WTC11 (cell line): ENCODE measurements around the gene PRX. TPM values are rescaled to one million over a fixed set of nuclear protein-coding genes. Genes with fewer than 3 reads are reported as not detected.

ENCODE experiments used
- FOXJ3 ChIP-seq: sonication (generic); formaldehyde crosslinking; IDR thresholded peaks from 2 replicates; pipeline ENCODE4 v1.9.0; 2021; ENCODE audit warnings: missing genetic modification reagents, mild to moderate bottlenecking, borderline replicate concordance
- FOXK1 ChIP-seq: sonication (generic); formaldehyde crosslinking; IDR thresholded peaks from 2 replicates; pipeline ENCODE4 v1.8.0; 2022; ENCODE audit warnings: mild to moderate bottlenecking, moderate library complexity, missing genetic modification reagents
- GABPB1 ChIP-seq: sonication (generic); formaldehyde crosslinking; IDR thresholded peaks from 2 replicates; pipeline ENCODE4 v1.8.1; 2023; ENCODE audit warnings: mild to moderate bottlenecking, missing genetic modification reagents
- GRHL2 ChIP-seq: fragments of 250-450 bp; sonication (Bioruptor Pico); IDR thresholded peaks from 2 replicates; pipeline ENCODE4 v1.8.0; 2022; ENCODE audit warnings: mild to moderate bottlenecking, moderate library complexity; ENCODE audit not compliant: insufficient replicate concordance, severe bottlenecking
- HMGA2 ChIP-seq: fragments of 250-450 bp; sonication (Bioruptor Pico); IDR thresholded peaks from 2 replicates; pipeline ENCODE4 v1.4.0; 2021; ENCODE audit warnings: mild to moderate bottlenecking, moderate library complexity
- JUN ChIP-seq: sonication (generic); formaldehyde crosslinking; IDR thresholded peaks from 2 replicates; pipeline ENCODE4 v1.8.0; 2023; ENCODE audit warnings: mild to moderate bottlenecking, missing genetic modification reagents
- MYBL2 ChIP-seq: sonication (generic); formaldehyde crosslinking; IDR thresholded peaks from 2 replicates; pipeline ENCODE4 v1.8.1; 2023; ENCODE audit warnings: mild to moderate bottlenecking, moderate library complexity, missing genetic modification reagents
- NR3C1 ChIP-seq: sonication (generic); formaldehyde crosslinking; conservative IDR thresholded peaks from 2 replicates; pipeline ENCODE4 v1.8.1; 2023; ENCODE audit warnings: low read depth, mild to moderate bottlenecking, missing genetic modification reagents
- PRRX2 ChIP-seq: fragments of 250-450 bp; sonication (Bioruptor Pico); IDR thresholded peaks from 2 replicates; pipeline ENCODE4 v1.8.0; 2021; ENCODE audit warnings: mild to moderate bottlenecking
- RELA ChIP-seq: sonication (generic); formaldehyde crosslinking; IDR thresholded peaks from 2 replicates; pipeline ENCODE4 v1.8.1; 2022; ENCODE audit warnings: missing genetic modification reagents, mild to moderate bottlenecking, borderline replicate concordance
- SP1 ChIP-seq: sonication (generic); formaldehyde crosslinking; conservative IDR thresholded peaks from 2 replicates; pipeline ENCODE4 v1.8.1; 2022; ENCODE audit warnings: missing genetic modification reagents
- total RNA-seq: library from RNA; stranded (reverse); gene quantifications from 3 replicates; pipeline ENCODE4 v1.2.3, GENCODE V29; 2021
- TF ChIP-seq, protein P1 (sequence below): sonication (generic); formaldehyde crosslinking; IDR thresholded peaks from 2 replicates; pipeline ENCODE4 v1.8.1; 2023; ENCODE audit warnings: mild to moderate bottlenecking, missing genetic modification reagents, moderate library complexity
- TF ChIP-seq, protein P2 (sequence below): fragments of 250-450 bp; sonication (Bioruptor Pico); IDR thresholded peaks from 2 replicates; pipeline ENCODE4 v1.9.0; 2021; ENCODE audit warnings: mild to moderate bottlenecking
- TF ChIP-seq, protein P3 (sequence below): sonication (generic); formaldehyde crosslinking; IDR thresholded peaks from 2 replicates; pipeline ENCODE4 v1.8.1; 2022; ENCODE audit warnings: mild to moderate bottlenecking, moderate library complexity, missing genetic modification reagents
- TF ChIP-seq, protein P4 (sequence below): sonication (generic); formaldehyde crosslinking; IDR thresholded peaks from 2 replicates; pipeline ENCODE4 v1.8.1; 2023; ENCODE audit warnings: mild to moderate bottlenecking, missing genetic modification reagents
- TF ChIP-seq, protein P5 (sequence below): sonication (generic); formaldehyde crosslinking; conservative IDR thresholded peaks from 2 replicates; pipeline ENCODE4 v1.8.1; 2023; ENCODE audit warnings: mild to moderate bottlenecking, low read depth, missing genetic modification reagents, moderate library complexity
- TF ChIP-seq, protein P6 (sequence below): fragments of 250-450 bp; sonication (Bioruptor Pico); IDR thresholded peaks from 2 replicates; pipeline ENCODE4 v1.9.0; 2021; ENCODE audit warnings: moderate library complexity, mild to moderate bottlenecking, inconsistent platforms, borderline replicate concordance
- TF ChIP-seq, protein P7 (sequence below): fragments of 250-450 bp; sonication (Bioruptor Pico); IDR thresholded peaks from 2 replicates; pipeline ENCODE4 v2.1.2; 2022; ENCODE audit warnings: mild to moderate bottlenecking, moderate library complexity
- TF ChIP-seq, protein P8 (sequence below): sonication (generic); formaldehyde crosslinking; IDR thresholded peaks from 2 replicates; pipeline ENCODE4 v1.8.0; 2023; ENCODE audit warnings: missing genetic modification reagents, mild to moderate bottlenecking, borderline replicate concordance

Gene PRX
- total RNA-seq, 1 experiment from 2014 or later = 8.4 TPM

DNA sequence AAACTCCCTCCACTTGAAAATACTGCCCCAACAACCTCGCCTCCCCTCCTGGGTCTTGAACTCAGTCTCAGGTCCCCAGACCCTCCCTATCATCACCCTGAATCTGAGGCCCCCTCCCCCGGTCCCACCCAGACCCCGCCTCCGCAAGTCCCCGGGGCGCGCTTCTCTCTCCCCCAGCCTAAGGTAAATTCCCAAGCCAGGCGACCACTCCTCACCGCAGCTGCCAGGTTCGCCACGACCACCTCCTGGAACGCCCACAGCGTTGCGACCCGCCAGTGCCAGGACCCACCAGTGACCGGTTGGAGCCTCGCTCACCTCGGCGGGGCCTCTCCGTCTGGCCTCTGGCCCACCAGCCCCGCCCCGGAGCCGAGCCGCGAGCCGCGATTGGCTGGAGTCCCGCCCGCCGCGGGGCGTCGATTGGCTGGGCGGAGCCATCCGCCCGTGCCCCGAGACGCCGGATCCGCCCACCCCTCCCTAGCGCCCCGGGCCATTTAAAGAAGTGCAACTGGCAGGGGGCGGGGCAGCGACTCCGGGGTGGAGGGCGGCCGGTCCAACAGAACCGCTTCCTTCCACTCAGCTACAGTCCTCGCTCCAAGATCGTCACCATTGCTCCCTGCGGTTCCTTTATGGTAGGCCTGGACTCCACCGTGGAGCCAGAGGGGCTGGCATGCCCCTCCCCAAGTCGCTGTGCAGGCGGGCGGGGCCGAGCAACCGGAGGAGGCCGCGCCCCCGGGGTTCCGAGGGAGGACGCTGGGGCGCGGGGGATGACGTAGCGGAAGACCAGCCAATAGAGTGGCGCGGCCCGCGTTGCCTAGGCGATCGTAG, 31.0 kb upstream of the PRX start, which contains the start of gene SERTAD3 (continued):
- TF ChIP-seq, protein P1, sequence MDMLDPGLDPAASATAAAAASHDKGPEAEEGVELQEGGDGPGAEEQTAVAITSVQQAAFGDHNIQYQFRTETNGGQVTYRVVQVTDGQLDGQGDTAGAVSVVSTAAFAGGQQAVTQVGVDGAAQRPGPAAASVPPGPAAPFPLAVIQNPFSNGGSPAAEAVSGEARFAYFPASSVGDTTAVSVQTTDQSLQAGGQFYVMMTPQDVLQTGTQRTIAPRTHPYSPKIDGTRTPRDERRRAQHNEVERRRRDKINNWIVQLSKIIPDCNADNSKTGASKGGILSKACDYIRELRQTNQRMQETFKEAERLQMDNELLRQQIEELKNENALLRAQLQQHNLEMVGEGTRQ (CRISPR knock-in tag) = peak; percentile 45
- TF ChIP-seq, protein P2, sequence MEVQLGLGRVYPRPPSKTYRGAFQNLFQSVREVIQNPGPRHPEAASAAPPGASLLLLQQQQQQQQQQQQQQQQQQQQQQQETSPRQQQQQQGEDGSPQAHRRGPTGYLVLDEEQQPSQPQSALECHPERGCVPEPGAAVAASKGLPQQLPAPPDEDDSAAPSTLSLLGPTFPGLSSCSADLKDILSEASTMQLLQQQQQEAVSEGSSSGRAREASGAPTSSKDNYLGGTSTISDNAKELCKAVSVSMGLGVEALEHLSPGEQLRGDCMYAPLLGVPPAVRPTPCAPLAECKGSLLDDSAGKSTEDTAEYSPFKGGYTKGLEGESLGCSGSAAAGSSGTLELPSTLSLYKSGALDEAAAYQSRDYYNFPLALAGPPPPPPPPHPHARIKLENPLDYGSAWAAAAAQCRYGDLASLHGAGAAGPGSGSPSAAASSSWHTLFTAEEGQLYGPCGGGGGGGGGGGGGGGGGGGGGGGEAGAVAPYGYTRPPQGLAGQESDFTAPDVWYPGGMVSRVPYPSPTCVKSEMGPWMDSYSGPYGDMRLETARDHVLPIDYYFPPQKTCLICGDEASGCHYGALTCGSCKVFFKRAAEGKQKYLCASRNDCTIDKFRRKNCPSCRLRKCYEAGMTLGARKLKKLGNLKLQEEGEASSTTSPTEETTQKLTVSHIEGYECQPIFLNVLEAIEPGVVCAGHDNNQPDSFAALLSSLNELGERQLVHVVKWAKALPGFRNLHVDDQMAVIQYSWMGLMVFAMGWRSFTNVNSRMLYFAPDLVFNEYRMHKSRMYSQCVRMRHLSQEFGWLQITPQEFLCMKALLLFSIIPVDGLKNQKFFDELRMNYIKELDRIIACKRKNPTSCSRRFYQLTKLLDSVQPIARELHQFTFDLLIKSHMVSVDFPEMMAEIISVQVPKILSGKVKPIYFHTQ = no peak
- TF ChIP-seq HMGA2 (no peak), RELA (CRISPR knock-in tag) (no peak), NR3C1 (no peak), FOXK1 (peak; percentile 49; the same call in 1 of the 2 replicates), GABPB1 (CRISPR knock-in tag) (no peak), PRRX2 (no peak), JUN (CRISPR knock-in tag) (no peak), SP1 (peak; percentile 70; the same call in 1 of the 2 replicates), GRHL2 (no peak), FOXJ3 (CRISPR knock-in tag) (no peak), MYBL2 (CRISPR knock-in tag) (peak; percentile 87; the same call in 1 of the 2 replicates)
- TF ChIP-seq, protein P3, sequence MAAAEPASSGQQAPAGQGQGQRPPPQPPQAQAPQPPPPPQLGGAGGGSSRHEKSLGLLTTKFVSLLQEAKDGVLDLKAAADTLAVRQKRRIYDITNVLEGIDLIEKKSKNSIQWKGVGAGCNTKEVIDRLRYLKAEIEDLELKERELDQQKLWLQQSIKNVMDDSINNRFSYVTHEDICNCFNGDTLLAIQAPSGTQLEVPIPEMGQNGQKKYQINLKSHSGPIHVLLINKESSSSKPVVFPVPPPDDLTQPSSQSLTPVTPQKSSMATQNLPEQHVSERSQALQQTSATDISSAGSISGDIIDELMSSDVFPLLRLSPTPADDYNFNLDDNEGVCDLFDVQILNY (CRISPR knock-in tag) = 0 out of 2 replicates have a peak, but pooled peaks have one; percentile 59
- TF ChIP-seq, protein P4, sequence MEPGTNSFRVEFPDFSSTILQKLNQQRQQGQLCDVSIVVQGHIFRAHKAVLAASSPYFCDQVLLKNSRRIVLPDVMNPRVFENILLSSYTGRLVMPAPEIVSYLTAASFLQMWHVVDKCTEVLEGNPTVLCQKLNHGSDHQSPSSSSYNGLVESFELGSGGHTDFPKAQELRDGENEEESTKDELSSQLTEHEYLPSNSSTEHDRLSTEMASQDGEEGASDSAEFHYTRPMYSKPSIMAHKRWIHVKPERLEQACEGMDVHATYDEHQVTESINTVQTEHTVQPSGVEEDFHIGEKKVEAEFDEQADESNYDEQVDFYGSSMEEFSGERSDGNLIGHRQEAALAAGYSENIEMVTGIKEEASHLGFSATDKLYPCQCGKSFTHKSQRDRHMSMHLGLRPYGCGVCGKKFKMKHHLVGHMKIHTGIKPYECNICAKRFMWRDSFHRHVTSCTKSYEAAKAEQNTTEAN (CRISPR knock-in tag) = no peak
- TF ChIP-seq, protein P5, sequence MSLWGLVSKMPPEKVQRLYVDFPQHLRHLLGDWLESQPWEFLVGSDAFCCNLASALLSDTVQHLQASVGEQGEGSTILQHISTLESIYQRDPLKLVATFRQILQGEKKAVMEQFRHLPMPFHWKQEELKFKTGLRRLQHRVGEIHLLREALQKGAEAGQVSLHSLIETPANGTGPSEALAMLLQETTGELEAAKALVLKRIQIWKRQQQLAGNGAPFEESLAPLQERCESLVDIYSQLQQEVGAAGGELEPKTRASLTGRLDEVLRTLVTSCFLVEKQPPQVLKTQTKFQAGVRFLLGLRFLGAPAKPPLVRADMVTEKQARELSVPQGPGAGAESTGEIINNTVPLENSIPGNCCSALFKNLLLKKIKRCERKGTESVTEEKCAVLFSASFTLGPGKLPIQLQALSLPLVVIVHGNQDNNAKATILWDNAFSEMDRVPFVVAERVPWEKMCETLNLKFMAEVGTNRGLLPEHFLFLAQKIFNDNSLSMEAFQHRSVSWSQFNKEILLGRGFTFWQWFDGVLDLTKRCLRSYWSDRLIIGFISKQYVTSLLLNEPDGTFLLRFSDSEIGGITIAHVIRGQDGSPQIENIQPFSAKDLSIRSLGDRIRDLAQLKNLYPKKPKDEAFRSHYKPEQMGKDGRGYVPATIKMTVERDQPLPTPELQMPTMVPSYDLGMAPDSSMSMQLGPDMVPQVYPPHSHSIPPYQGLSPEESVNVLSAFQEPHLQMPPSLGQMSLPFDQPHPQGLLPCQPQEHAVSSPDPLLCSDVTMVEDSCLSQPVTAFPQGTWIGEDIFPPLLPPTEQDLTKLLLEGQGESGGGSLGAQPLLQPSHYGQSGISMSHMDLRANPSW (CRISPR knock-in tag) = no peak
- TF ChIP-seq, protein P6, sequence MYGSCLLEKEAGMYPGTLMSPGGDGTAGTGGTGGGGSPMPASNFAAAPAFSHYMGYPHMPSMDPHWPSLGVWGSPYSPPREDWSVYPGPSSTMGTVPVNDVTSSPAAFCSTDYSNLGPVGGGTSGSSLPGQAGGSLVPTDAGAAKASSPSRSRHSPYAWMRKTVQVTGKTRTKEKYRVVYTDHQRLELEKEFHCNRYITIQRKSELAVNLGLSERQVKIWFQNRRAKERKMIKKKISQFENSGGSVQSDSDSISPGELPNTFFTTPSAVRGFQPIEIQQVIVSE (CRISPR knock-in tag) = no peak
- TF ChIP-seq, protein P7, sequence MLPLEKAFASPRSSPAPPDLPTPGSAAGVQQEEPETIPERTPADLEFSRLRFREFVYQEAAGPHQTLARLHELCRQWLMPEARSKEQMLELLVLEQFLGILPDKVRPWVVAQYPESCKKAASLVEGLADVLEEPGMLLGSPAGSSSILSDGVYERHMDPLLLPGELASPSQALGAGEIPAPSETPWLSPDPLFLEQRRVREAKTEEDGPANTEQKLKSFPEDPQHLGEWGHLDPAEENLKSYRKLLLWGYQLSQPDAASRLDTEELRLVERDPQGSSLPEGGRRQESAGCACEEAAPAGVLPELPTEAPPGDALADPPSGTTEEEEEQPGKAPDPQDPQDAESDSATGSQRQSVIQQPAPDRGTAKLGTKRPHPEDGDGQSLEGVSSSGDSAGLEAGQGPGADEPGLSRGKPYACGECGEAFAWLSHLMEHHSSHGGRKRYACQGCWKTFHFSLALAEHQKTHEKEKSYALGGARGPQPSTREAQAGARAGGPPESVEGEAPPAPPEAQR (CRISPR knock-in tag) = no peak
- TF ChIP-seq, protein P8, sequence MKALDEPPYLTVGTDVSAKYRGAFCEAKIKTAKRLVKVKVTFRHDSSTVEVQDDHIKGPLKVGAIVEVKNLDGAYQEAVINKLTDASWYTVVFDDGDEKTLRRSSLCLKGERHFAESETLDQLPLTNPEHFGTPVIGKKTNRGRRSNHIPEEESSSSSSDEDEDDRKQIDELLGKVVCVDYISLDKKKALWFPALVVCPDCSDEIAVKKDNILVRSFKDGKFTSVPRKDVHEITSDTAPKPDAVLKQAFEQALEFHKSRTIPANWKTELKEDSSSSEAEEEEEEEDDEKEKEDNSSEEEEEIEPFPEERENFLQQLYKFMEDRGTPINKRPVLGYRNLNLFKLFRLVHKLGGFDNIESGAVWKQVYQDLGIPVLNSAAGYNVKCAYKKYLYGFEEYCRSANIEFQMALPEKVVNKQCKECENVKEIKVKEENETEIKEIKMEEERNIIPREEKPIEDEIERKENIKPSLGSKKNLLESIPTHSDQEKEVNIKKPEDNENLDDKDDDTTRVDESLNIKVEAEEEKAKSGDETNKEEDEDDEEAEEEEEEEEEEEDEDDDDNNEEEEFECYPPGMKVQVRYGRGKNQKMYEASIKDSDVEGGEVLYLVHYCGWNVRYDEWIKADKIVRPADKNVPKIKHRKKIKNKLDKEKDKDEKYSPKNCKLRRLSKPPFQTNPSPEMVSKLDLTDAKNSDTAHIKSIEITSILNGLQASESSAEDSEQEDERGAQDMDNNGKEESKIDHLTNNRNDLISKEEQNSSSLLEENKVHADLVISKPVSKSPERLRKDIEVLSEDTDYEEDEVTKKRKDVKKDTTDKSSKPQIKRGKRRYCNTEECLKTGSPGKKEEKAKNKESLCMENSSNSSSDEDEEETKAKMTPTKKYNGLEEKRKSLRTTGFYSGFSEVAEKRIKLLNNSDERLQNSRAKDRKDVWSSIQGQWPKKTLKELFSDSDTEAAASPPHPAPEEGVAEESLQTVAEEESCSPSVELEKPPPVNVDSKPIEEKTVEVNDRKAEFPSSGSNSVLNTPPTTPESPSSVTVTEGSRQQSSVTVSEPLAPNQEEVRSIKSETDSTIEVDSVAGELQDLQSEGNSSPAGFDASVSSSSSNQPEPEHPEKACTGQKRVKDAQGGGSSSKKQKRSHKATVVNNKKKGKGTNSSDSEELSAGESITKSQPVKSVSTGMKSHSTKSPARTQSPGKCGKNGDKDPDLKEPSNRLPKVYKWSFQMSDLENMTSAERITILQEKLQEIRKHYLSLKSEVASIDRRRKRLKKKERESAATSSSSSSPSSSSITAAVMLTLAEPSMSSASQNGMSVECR = peak; percentile 18; the same call in 1 of the 2 replicates
